ENCODE data around the gene NELL1.

DNA sequence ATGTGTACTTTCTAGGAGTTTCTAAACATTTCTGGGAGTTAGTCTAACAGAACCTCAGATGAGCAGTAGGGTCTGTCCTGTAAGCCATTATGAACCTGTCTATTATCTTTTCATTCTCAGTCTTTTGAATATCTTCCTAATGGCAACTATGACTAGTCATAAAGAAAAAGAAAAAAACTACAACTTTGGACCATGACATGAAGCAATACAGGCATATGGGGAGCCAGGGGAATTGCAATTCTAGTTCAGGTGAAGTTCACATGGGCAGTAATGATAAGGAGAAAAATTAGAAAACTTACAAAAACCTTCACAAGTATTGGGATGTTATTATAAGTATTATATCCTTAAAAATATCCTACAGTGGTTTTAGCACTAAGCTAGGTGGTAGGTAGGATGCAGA, 874.5 kb downstream of the NELL1 start:
- TF ChIP-seq, protein P1, sequence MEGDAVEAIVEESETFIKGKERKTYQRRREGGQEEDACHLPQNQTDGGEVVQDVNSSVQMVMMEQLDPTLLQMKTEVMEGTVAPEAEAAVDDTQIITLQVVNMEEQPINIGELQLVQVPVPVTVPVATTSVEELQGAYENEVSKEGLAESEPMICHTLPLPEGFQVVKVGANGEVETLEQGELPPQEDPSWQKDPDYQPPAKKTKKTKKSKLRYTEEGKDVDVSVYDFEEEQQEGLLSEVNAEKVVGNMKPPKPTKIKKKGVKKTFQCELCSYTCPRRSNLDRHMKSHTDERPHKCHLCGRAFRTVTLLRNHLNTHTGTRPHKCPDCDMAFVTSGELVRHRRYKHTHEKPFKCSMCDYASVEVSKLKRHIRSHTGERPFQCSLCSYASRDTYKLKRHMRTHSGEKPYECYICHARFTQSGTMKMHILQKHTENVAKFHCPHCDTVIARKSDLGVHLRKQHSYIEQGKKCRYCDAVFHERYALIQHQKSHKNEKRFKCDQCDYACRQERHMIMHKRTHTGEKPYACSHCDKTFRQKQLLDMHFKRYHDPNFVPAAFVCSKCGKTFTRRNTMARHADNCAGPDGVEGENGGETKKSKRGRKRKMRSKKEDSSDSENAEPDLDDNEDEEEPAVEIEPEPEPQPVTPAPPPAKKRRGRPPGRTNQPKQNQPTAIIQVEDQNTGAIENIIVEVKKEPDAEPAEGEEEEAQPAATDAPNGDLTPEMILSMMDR (conservative IDR thresholded peaks at IDR 0.05; ENCODE audit: low read depth, low read length), result no peak
- TF ChIP-seq EZH2phosphoT487 (IDR thresholded peaks at IDR 0.05; ENCODE audit: borderline replicate concordance, low read length), result no peak
